Heart right ventricle (tissue), 16 donors: ENCODE measurements around the gene OCRL. TPM values are rescaled to one million over a fixed set of nuclear protein-coding genes. Genes with fewer than 3 reads are reported as not detected.

Experiments used
- ATAC-seq, 8 donors: fragments of 200-7000 bp; cut with Tn5 transposase; one replicate each; pipeline ENCODE4 v1.9.1; 2020; ENCODE audit warnings: mild to moderate bottlenecking in 8 of 8, moderate library complexity in 8 of 8, moderate number of reproducible peaks in 1 of 8
- DNase-seq, 2 donors: peaks; one replicate each; pipeline ENCODE4 v3.0.0-alpha.2; 2020
- H3K27ac ChIP-seq, 10 donors: fragments of 200-600 bp; sonication (generic) in 2 of 10; one replicate each; pipeline versions ENCODE4 v1.5.0 to v1.8.0; 2020 to 2022; ENCODE audit warnings: mild to moderate bottlenecking in 3 of 10
- H3K27me3 ChIP-seq, 7 donors: fragments of 200-600 bp; one replicate each; pipeline ENCODE4 v1.8.0; 2021 to 2022; ENCODE audit warnings: mild to moderate bottlenecking in 2 of 7
- H3K36me3 ChIP-seq, 9 donors: fragments of 200-600 bp; sonication (generic) in 1 of 9; one replicate each; pipeline versions ENCODE4 v1.5.0 to v1.8.0; 2020 to 2022; ENCODE audit warnings: mild to moderate bottlenecking in 2 of 9
- H3K4me1 ChIP-seq, 9 donors: fragments of 200-600 bp; sonication (generic) in 1 of 9; one replicate each; pipeline versions ENCODE4 v1.5.0 to v1.8.0; 2020 to 2022; ENCODE audit warnings: mild to moderate bottlenecking in 4 of 9
- H3K4me3 ChIP-seq, 10 donors: fragments of 200-600 bp; sonication (generic) in 2 of 10; one replicate each; pipeline versions ENCODE4 v1.5.0 to v1.8.0; 2020 to 2022; ENCODE audit warnings: mild to moderate bottlenecking in 7 of 10, moderate library complexity in 2 of 10
- H3K9me3 ChIP-seq, 11 donors: fragments of 200-600 bp in 10 of 11; sonication (generic) in 2 of 11; one replicate each; pipeline versions ENCODE4 v1.5.0 to v1.8.0; 2013 to 2022; ENCODE audit warnings: mild to moderate bottlenecking in 2 of 11, control low read depth in 1 of 11, moderate library complexity in 1 of 11
- WGBS, 2 donors: extraction: QIAGEN DNeasy Blood & Tissue Kit; methylation state at CpG; one replicate each; pipeline ENCODE4 v1.1.7; 2013; ENCODE audit warnings: inconsistent platforms in 1 of 2; 5-methylcytosine and 5-hydroxymethylcytosine counted together
- intact Hi-C, 10 donors: fragments of 100-400 bp; cut with DNase I; formaldehyde crosslinking; loops; one replicate each; pipeline versions ENCODE4 v1.11.1 to v1.14.2; 2022
- polyA plus RNA-seq, 2 donors: library from polyadenylated mRNA; stranded (reverse); fragments of 200-250 nt; gene quantifications; one replicate each; pipeline ENCODE4 v1.2.3, GENCODE V29; 2013
- total RNA-seq, 10 donors: library from RNA; stranded (reverse); fragmentation: NEBNext Ultra II Directional in 3 of 10; extraction: Animal tissue kit (Norgen Biotek cat#: 25700) in 3 of 10; gene quantifications; one replicate each; pipeline versions ENCODE4 v1.2.1 to v1.2.4, GENCODE V29; 2021 to 2023
- TF ChIP-seq, protein P1 (sequence below), 9 donors: fragments of 200-600 bp; sonication (generic) in 2 of 9; IDR thresholded peaks; one replicate each; pipeline versions ENCODE4 v1.5.0 to v1.8.0; 2021 to 2022; ENCODE audit warnings: antibody characterized with exemption in 9 of 9, mild to moderate bottlenecking in 5 of 9, moderate library complexity in 1 of 9
- donor health status: Arrhythmogenic right ventricular cardiomyopathy.
- donor health status: ischemic (EF 13 %, LVEDD 7.1; RV severe dilation, severe dysfunction).
- donor health status: healthy with polysubstance abuse.
- donor health status: DM: no; HTN: yes; CAD: no.
- donor health status: DM: no; HTN: no; CAD: no.
- donor health status: ischemic (EF 25% LVEDD 6.9; RV normal size, moderate dysfunction).
- donor health status: ischemic (EF 25% LVEDD 5.7; RV mildly dilated, moderate dysfunction).
- donor health status: healthy.
- donor health status: DM: yes; HTN: yes; CAD: no.
- donor health status: Ischemic cardiomyopathy.
- donor health status: ischemic (EF 35%, LVEDD 5.7; RV mildly dilated, moderate dysfunction).
- donor health status: nonischemic (EF 11% LVEDD 7.7; RV severe dilation, severe dysfunction).
- donor health status: DM: yes; HTN: yes; CAD: no.
- donor health status: PGD.
- donor health status: ischemic (EF 29% LVEDD 5.4; RV normal size, mild dysfunction).
- donor health status: nonischemic (EF 23%, LVEDD 6.1; RV moderate dilation, normal function).

Gene OCRL
- total and polyA plus RNA-seq, 12 donors = 6.9 to 13.8 (median 9.0) TPM

DNA sequence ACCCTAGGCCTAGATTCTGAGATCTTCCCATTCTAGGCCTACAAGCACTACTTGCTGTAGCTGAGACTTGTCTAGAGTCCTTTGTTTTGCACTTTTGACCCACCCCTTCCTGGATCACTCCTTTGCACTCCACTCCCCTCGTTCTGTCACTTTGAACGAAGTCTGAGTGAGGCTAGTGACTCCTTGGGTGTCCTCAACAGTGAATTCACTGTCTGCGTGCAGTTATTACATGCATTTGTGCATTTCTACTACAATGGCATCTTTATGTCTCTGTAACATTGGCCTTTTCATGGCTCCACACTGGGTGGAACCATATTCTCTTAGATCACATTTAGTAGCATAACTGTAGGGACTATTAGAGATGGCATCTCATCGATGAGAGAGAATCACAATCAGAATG is 50.5 kb downstream of the OCRL start:
- TF ChIP-seq, protein P1, sequence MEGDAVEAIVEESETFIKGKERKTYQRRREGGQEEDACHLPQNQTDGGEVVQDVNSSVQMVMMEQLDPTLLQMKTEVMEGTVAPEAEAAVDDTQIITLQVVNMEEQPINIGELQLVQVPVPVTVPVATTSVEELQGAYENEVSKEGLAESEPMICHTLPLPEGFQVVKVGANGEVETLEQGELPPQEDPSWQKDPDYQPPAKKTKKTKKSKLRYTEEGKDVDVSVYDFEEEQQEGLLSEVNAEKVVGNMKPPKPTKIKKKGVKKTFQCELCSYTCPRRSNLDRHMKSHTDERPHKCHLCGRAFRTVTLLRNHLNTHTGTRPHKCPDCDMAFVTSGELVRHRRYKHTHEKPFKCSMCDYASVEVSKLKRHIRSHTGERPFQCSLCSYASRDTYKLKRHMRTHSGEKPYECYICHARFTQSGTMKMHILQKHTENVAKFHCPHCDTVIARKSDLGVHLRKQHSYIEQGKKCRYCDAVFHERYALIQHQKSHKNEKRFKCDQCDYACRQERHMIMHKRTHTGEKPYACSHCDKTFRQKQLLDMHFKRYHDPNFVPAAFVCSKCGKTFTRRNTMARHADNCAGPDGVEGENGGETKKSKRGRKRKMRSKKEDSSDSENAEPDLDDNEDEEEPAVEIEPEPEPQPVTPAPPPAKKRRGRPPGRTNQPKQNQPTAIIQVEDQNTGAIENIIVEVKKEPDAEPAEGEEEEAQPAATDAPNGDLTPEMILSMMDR (IDR thresholded peaks at IDR 0.05) = no peak
- intact Hi-C loops = no loop called here

DNA sequence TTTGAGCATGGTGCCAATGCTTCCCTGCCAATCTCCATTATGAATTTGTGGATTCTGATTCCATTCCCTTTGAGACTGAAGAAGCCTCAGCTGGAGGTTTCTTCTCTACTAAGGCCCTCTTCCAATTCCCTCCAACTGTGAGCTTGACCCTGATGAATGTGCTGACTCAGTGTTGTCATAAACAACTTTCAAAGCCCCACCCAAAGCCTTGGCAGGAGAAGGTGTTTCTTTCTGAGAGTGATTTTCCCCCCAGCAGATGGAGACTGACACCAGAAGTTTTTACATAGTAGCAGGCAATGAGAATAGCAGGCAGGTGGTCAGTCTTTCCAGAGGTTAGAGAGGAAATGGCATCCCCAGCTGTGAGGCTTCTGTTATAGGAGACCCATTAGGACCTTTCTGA is 53.1 kb downstream of the OCRL start:
- no peak overlapping the region for H3K4me3 ChIP-seq
- H3K4me1 ChIP-seq = peaks cover 0 to 8% (median 0%) of the 10 kb centered on the region in 9 donors
- no peaks in the 10 kb centered on the region for H3K27me3 ChIP-seq
- TF ChIP-seq, protein P1 (IDR thresholded peaks at IDR 0.05) = no peak
- H3K36me3 ChIP-seq = peaks cover 0 to 40% (median 0%) of the 10 kb centered on the region in 9 donors
- intact Hi-C loops = no loop called here
- DNase-seq (no peak), ATAC-seq (peak in 4 of 8 donors; percentile 32 to 61 (median 38))
- H3K9me3 ChIP-seq = no peaks in the 10 kb centered on the region
- no peak overlapping the region for H3K27ac ChIP-seq

More for the DNA sequence above, 50.5 kb downstream of the OCRL start:
- Histone ChIP-seq H3K4me1 (peaks cover 0 to 8% (median 0%) of the 10 kb centered on the region in 9 donors), H3K9me3 (no peaks in the 10 kb centered on the region), H3K27me3 (no peaks in the 10 kb centered on the region), H3K4me3 (no peak overlapping the region), H3K36me3 (peaks cover 0 to 61% (median 3%) of the 10 kb centered on the region in 9 donors), H3K27ac (no peak overlapping the region)
- no peak for DNase-seq
- 87 to 98% methylated on average over 4 of the region's 4 CpGs for WGBS, 2 donors
- ATAC-seq = no peak

DNA sequence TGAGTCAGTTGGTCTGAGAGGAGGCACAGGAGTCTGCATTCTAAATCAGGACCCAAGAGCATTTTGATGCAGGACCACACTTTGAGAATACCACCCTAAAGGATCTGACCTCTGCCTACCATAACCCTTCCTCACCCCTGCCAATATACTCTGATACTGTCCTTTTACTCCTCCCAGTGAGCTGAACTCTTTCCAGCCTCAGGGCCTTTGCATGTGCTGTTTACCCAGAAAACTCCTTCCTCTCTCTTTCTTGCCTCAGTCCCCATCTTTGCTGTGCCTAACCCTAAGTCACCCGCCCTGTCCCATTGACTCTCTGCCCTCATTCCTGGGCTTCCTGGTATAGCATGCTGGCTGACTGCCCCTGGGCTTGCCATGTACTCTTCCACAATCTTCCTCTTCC is 54.7 kb downstream of the OCRL start:
- TF ChIP-seq, protein P1 (IDR thresholded peaks at IDR 0.05) = no peak
- WGBS, 2 donors = 83 to 94% methylated on average over 1 of the region's 1 CpG
- Histone ChIP-seq H3K36me3 (peaks cover 0 to 24% (median 0%) of the 10 kb centered on the region in 9 donors), H3K4me1 (peaks cover 0 to 8% (median 0%) of the 10 kb centered on the region in 9 donors), H3K27me3 (peaks cover 0 to 5% (median 0%) of the 10 kb centered on the region in 7 donors), H3K4me3 (no peak overlapping the region), H3K9me3 (no peaks in the 10 kb centered on the region), H3K27ac (no peak overlapping the region)
- intact Hi-C loops = no loop called here
- DNase-seq (no peak), ATAC-seq (no peak)

DNA sequence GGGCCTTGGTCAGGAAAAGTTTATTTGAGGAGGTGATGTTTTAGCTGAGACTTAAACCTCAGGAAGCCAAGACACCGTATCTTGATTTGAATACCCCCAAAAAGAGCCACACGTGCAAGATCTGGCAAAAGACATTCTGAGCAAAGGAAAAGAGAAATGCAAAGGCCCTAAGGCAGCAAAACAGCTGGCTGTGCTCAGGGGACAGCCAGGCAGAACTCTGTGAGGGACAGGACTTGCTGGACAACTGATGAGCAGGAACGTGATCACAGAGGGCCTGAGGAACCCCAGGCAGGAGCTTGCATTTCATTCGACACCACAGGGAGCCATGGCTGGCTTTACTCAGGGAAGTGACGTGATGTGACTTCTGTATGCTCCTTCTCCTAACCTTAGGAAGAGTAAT is 56.0 kb downstream of the OCRL start:
- ATAC-seq (no peak), DNase-seq (no peak)
- peaks cover 0 to 10% (median 0%) of the 10 kb centered on the region in 9 donors for H3K4me1 ChIP-seq
- H3K9me3 ChIP-seq = no peaks in the 10 kb centered on the region
- no peak overlapping the region for H3K4me3 ChIP-seq
- 89 to 91% methylated on average over 5 of the region's 5 CpGs for WGBS, 2 donors
- no peak overlapping the region for H3K27ac ChIP-seq
- H3K27me3 ChIP-seq = peaks cover 0 to 5% (median 0%) of the 10 kb centered on the region in 7 donors
- peaks cover 0 to 11% (median 0%) of the 10 kb centered on the region in 9 donors for H3K36me3 ChIP-seq
- TF ChIP-seq, protein P1 (IDR thresholded peaks at IDR 0.05) = no peak
- intact Hi-C loops = no loop called here
